Gastrocnemius medialis (tissue), 4 donors: ENCODE measurements around the gene SSBP2. TPM values are rescaled to one million over a fixed set of nuclear protein-coding genes. Genes with fewer than 3 reads are reported as not detected.

ENCODE experiments used
- ATAC-seq, 2 donors: fragments of 150-250 bp; one replicate each; pipeline ENCODE4 v1.9.1; 2016
- DNase-seq, 2 donors: peaks; one replicate each; pipeline ENCODE4 v3.0.0-alpha.2; 2019
- H3K27ac ChIP-seq, 4 donors: fragments of 200-600 bp; sonication (generic); 1 replicate in 1 of 4; 2 replicates in 3 of 4; pipeline ENCODE4 v1.5.1; 2016 to 2018; ENCODE audit warnings: mild to moderate bottlenecking in 2 of 4, moderate library complexity in 1 of 4
- H3K27me3 ChIP-seq, 3 donors: fragments of 200-600 bp; sonication (generic) in 2 of 3; 1 replicate in 1 of 3; 2 replicates in 2 of 3; pipeline versions ENCODE4 v1.5.1 to v1.6.0; 2016 to 2019; ENCODE audit warnings: mild to moderate bottlenecking in 1 of 3, moderate library complexity in 1 of 3
- H3K36me3 ChIP-seq, 2 donors: fragments of 200-600 bp; sonication (generic) in 1 of 2; one replicate each; pipeline ENCODE4 v1.5.1; 2017 to 2018
- H3K4me1 ChIP-seq, 2 donors: fragments of 200-600 bp; sonication (generic) in 1 of 2; one replicate each; pipeline ENCODE4 v1.5.1; 2016 to 2017; ENCODE audit warnings: mild to moderate bottlenecking in 2 of 2
- H3K4me3 ChIP-seq, 4 donors: fragments of 200-600 bp; sonication (generic) in 3 of 4; 1 replicate in 1 of 4; 2 replicates in 3 of 4; pipeline ENCODE4 v1.5.1; 2016 to 2019; ENCODE audit warnings: mild to moderate bottlenecking in 2 of 4
- H3K9me3 ChIP-seq, 3 donors: fragments of 200-600 bp; sonication (generic) in 2 of 3; 1 replicate in 1 of 3; 2 replicates in 2 of 3; pipeline ENCODE4 v1.5.1; 2016 to 2019
- CTCF ChIP-seq, 5 experiments: fragments of 450-650 bp in 3 of 5; fragments of 200-600 bp in 2 of 5; sonication (generic) in 2 of 5; IDR thresholded peaks in 4 of 5; conservative IDR thresholded peaks in 1 of 5; 1 replicate in 4 of 5; 2 replicates in 1 of 5; pipeline ENCODE4 v1.5.1; 2016 to 2019; ENCODE audit warnings: antibody characterized with exemption in 5 of 5, mild to moderate bottlenecking in 3 of 5, moderate library complexity in 3 of 5
- POLR2A ChIP-seq, 2 donors: fragments of 450-650 bp; IDR thresholded peaks; one replicate each; pipeline ENCODE4 v1.6.1; 2017; ENCODE audit warnings: antibody characterized with exemption in 2 of 2, mild to moderate bottlenecking in 2 of 2, moderate library complexity in 2 of 2
- in situ Hi-C, 4 donors: fragments of 200-750 bp; cut with MboI; loops; one replicate each; pipeline versions ENCODE4 v1.15.0 to v1.8.0; 2017; ENCODE audit warnings: low sequenced_read_pairs in 4 of 4
- intact Hi-C: fragments of 100-400 bp; cut with DNase I; formaldehyde crosslinking; loops from one replicate; pipeline ENCODE4 v1.15.1; 2023; ENCODE audit warnings: low total_unique reads
- total RNA-seq, 4 donors: library from RNA; depleted of rRNA; stranded (reverse); fragments of >200 nt; gene quantifications; one replicate each; pipeline versions ENCODE4 v1.1.0 to v1.2.3, GENCODE V29; 2016

SSBP2 gene
- total RNA-seq, 4 donors from 2014 or later: 30.4 to 66.5 (median 40.5) TPM

GRCh38 chr5:81552852-81553566 is 197.9 kb downstream of the SSBP2 start:
- no peak for DNase-seq
- Histone ChIP-seq H3K27me3 (no peaks in the 10 kb centered on the region), H3K4me3 (no peak overlapping the region), H3K27ac (no peak overlapping the region), H3K36me3 (no peaks in the 10 kb centered on the region), H3K9me3 (no peaks in the 10 kb centered on the region), H3K4me1 (peaks cover 14 to 22% of the 10 kb centered on the region in 2 donors)
- intact Hi-C loops (no loop called here), in situ Hi-C loops (no loop called here)
- TF ChIP-seq POLR2A (IDR thresholded peaks at IDR 0.05) (no peak), CTCF (IDR thresholded peaks at IDR 0.05 in 4 of 5, conservative IDR thresholded peaks at IDR 0.05 in 1 of 5) (no peak)
- ATAC-seq: no peak

GRCh38 chr5:81549123-81549522 is 201.8 kb downstream of the SSBP2 start:
- no peak overlapping the region for H3K27ac ChIP-seq
- H3K27me3 ChIP-seq: no peaks in the 10 kb centered on the region
- no peak for ATAC-seq
- intact Hi-C loops (no loop called here), in situ Hi-C loops (no loop called here)
- H3K4me1 ChIP-seq: peaks cover 11 to 15% of the 10 kb centered on the region in 2 donors
- TF ChIP-seq CTCF (IDR thresholded peaks at IDR 0.05 in 4 of 5, conservative IDR thresholded peaks at IDR 0.05 in 1 of 5): no peak
- TF ChIP-seq POLR2A (IDR thresholded peaks at IDR 0.05): no peak
- no peak overlapping the region for H3K4me3 ChIP-seq
- no peak for DNase-seq
- H3K36me3 ChIP-seq: no peaks in the 10 kb centered on the region
- H3K9me3 ChIP-seq: no peaks in the 10 kb centered on the region

GRCh38 chr5:81547001-81547400 is 203.9 kb downstream of the SSBP2 start:
- Histone ChIP-seq H3K4me1 (no peaks in the 10 kb centered on the region), H3K27ac (no peak overlapping the region), H3K36me3 (no peaks in the 10 kb centered on the region), H3K27me3 (no peaks in the 10 kb centered on the region), H3K9me3 (no peaks in the 10 kb centered on the region), H3K4me3 (no peak overlapping the region)
- in situ Hi-C loops: no loop called here
- TF ChIP-seq POLR2A (IDR thresholded peaks at IDR 0.05) (no peak), CTCF (IDR thresholded peaks at IDR 0.05 in 4 of 5, conservative IDR thresholded peaks at IDR 0.05 in 1 of 5) (no peak)
- intact Hi-C loops: no loop called here
- DNase-seq (no peak), ATAC-seq (no peak)

GRCh38 chr5:81545911-81546310 is 205.0 kb downstream of the SSBP2 start:
- ATAC-seq (no peak), DNase-seq (no peak)
- no peak overlapping the region for H3K27ac ChIP-seq
- H3K27me3 ChIP-seq: no peaks in the 10 kb centered on the region
- in situ Hi-C loops: no loop called here
- TF ChIP-seq POLR2A (IDR thresholded peaks at IDR 0.05) (no peak), CTCF (IDR thresholded peaks at IDR 0.05 in 4 of 5, conservative IDR thresholded peaks at IDR 0.05 in 1 of 5) (no peak)
- intact Hi-C loops: no loop called here
- no peaks in the 10 kb centered on the region for H3K36me3 ChIP-seq
- H3K4me3 ChIP-seq: no peak overlapping the region
- no peaks in the 10 kb centered on the region for H3K9me3 ChIP-seq
- H3K4me1 ChIP-seq: no peaks in the 10 kb centered on the region
